ENCODE measurements around the gene PCDHB12. TPM values are rescaled to one million over a fixed set of nuclear protein-coding genes. Genes with fewer than 3 reads are reported as not detected.
"Not testable (repeated sequence)": the region's sequence is repeated elsewhere in the genome, so short reads cannot be mapped to it uniquely, and the experiment has no call there.

The PCDHB12 gene
- total RNA-seq, 4 donors from 2014 or later, result 1.9 to 4.4 (median 2.5) TPM

- no peak for DNase-seq (ENCODE audit: low spot score)
- ATAC-seq (ENCODE audit: low FRiP score), result no peak
- TF ChIP-seq CTCF (IDR thresholded peaks at IDR 0.05), result no peak
These were observed 25.7 kb downstream of the PCDHB12 start for GRCh38 chr5:141234109-141234667.

- not testable (repeated sequence) for ATAC-seq (ENCODE audit: low FRiP score); DNase-seq (ENCODE audit: low spot score)
These were observed 27.4 kb downstream of the PCDHB12 start for GRCh38 chr5:141235922-141236321.

GRCh38 chr5:141236516-141237313, 28.2 kb downstream of the PCDHB12 start:
- no peak for ATAC-seq (ENCODE audit: low FRiP score)
- no peak for TF ChIP-seq CTCF (IDR thresholded peaks at IDR 0.05)
- no peak for DNase-seq (ENCODE audit: low spot score)

- no peak for ATAC-seq (ENCODE audit: low FRiP score)
- DNase-seq (ENCODE audit: low spot score), result no peak
- no peak for TF ChIP-seq CTCF (IDR thresholded peaks at IDR 0.05)
These were observed 33.0 kb downstream of the PCDHB12 start for GRCh38 chr5:141241496-141241895.

GRCh38 chr5:141245250-141245717, 36.8 kb downstream of the PCDHB12 start, which contains the start of gene PCDHB15:
Gene PCDHB15, plus strand, starts transcription at chr5:141245395. Its CDS starts 184 bp downstream, at chr5:141245579.
- no peak for DNase-seq (ENCODE audit: low spot score)

GRCh38 chr5:141246971-141247370, 38.5 kb downstream of the PCDHB12 start:
- not testable (repeated sequence) for DNase-seq (ENCODE audit: low spot score); ATAC-seq (ENCODE audit: low FRiP score)

More at GRCh38 chr5:141245250-141245717, 36.8 kb downstream of the PCDHB12 start, which contains the start of gene PCDHB15:
- TF ChIP-seq CTCF (IDR thresholded peaks at IDR 0.05), result no peak
- no peak for ATAC-seq (ENCODE audit: low FRiP score)

- ATAC-seq (ENCODE audit: low FRiP score); DNase-seq (ENCODE audit: low spot score): not testable (repeated sequence)
These were observed 38.9 kb downstream of the PCDHB12 start for GRCh38 chr5:141247434-141247833.

- ATAC-seq (ENCODE audit: low FRiP score) (no peak), DNase-seq (ENCODE audit: low spot score) (no peak)
- TF ChIP-seq CTCF (IDR thresholded peaks at IDR 0.05), result no peak
These were observed 42.1 kb downstream of the PCDHB12 start for GRCh38 chr5:141250576-141250975.

Data from omental fat pad (tissue), 4 donors.